Measurements from ENCODE around the gene ATP5F1D. TPM values are rescaled to one million over a fixed set of nuclear protein-coding genes. Genes with fewer than 3 reads are reported as not detected.

Gene ATP5F1D
- polyA plus RNA-seq, 1 donor = 183 TPM

- no peak for DNase-seq
Measured at GRCh38 chr19:1283207-1283916, 41.8 kb downstream of the ATP5F1D start.

GRCh38 chr19:1283917-1284292 lies 42.4 kb downstream of the ATP5F1D start:
- no peak for DNase-seq

GRCh38 chr19:1284293-1284978 lies 42.9 kb downstream of the ATP5F1D start:
- no peak for DNase-seq

- DNase-seq = no peak
Measured at GRCh38 chr19:1284979-1285736, 43.6 kb downstream of the ATP5F1D start.

- DNase-seq = no peak
Measured at GRCh38 chr19:1285737-1286360, 44.3 kb downstream of the ATP5F1D start, which contains the start of gene EFNA2. EFNA2 (plus strand) TSS chr19:1285873; CDS start chr19:1286169, 296 bp downstream.

GRCh38 chr19:1286487-1287353 lies 45.2 kb downstream of the ATP5F1D start:
- DNase-seq = no peak

- no peak for DNase-seq
Measured at GRCh38 chr19:1287354-1288225, 46.0 kb downstream of the ATP5F1D start.

GRCh38 chr19:1288226-1288612 lies 46.7 kb downstream of the ATP5F1D start:
- DNase-seq = no peak

GRCh38 chr19:1288833-1289685 lies 47.5 kb downstream of the ATP5F1D start:
- DNase-seq = no peak

GRCh38 chr19:1289686-1290025 lies 48.1 kb downstream of the ATP5F1D start:
- no peak for DNase-seq

GRCh38 chr19:1290196-1290702 lies 48.7 kb downstream of the ATP5F1D start:
- no peak for DNase-seq

- no peak for DNase-seq
Measured at GRCh38 chr19:1290703-1291651, 49.4 kb downstream of the ATP5F1D start.

- DNase-seq = no peak
Measured at GRCh38 chr19:1291761-1292418, 50.3 kb downstream of the ATP5F1D start.

- DNase-seq = no peak
Measured at GRCh38 chr19:1292419-1293151, 51.0 kb downstream of the ATP5F1D start.

GRCh38 chr19:1293782-1294604 lies 52.4 kb downstream of the ATP5F1D start:
- DNase-seq = no peak
